MCF 10A (cell line): Measurements from ENCODE around the gene HPN. TPM values are rescaled to one million over a fixed set of nuclear protein-coding genes. Genes with fewer than 3 reads are reported as not detected.
"Not testable (repeated sequence)": the region's sequence is repeated elsewhere in the genome, so short reads cannot be mapped to it uniquely, and the experiment has no call there.

Experiments
- BruUV-seq: library from RNA; stranded (reverse); fragments of 400-500 nt; replicated peaks from 2 replicates; lab custom pipeline; 2021; lab: Mats Ljungman, UMichigan
- CTCF ChIA-PET: fragments of 300-600 bp; sonication (Branson Sonifier 250); formaldehyde crosslinking; extraction: SDS; loops from one replicate; lab custom pipeline; 2021; ENCODE audit warnings: antibody characterized with exemption, inconsistent platforms; lab: Yijun Ruan, JAX
- POLR2A ChIA-PET: fragments of 300-600, 350-650 bp; sonication (Branson Sonifier 250); formaldehyde crosslinking; extraction: SDS; loops from one replicate; lab custom pipeline; 2020; ENCODE audit warnings: antibody characterized with exemption, inconsistent platforms; lab: Yijun Ruan, JAX
- DNase-seq: peaks from one replicate; pipeline ENCODE4 v3.0.0-alpha.2; 2018; ENCODE audit not compliant: unreplicated experiment
- H3K27ac Mint-ChIP-seq: one replicate; pipeline ENCODE4 v1.8.0; 2022; ENCODE audit warnings: mild to moderate bottlenecking, low read depth, mixed read lengths; ENCODE audit not compliant: unreplicated experiment
- H3K27me3 Mint-ChIP-seq: one replicate; pipeline ENCODE4 v1.8.0; 2022; ENCODE audit warnings: mixed read lengths; ENCODE audit not compliant: insufficient read depth, unreplicated experiment
- H3K36me3 Mint-ChIP-seq: one replicate; pipeline ENCODE4 v1.8.0; 2022; ENCODE audit warnings: mild to moderate bottlenecking, moderate library complexity, mixed read lengths; ENCODE audit not compliant: insufficient read depth, unreplicated experiment
- H3K4me1 Mint-ChIP-seq: one replicate; pipeline ENCODE4 v1.8.0; 2022; ENCODE audit warnings: mixed read lengths; ENCODE audit not compliant: insufficient read depth, unreplicated experiment
- H3K4me3 Mint-ChIP-seq: one replicate; pipeline ENCODE4 v1.8.0; 2022; ENCODE audit warnings: mild to moderate bottlenecking, moderate library complexity, mixed read lengths; ENCODE audit not compliant: unreplicated experiment
- H3K9me3 Mint-ChIP-seq: one replicate; pipeline ENCODE4 v1.8.0; 2022; ENCODE audit warnings: mixed read lengths; ENCODE audit not compliant: unreplicated experiment
- intact Hi-C: fragments of 100-400 bp; cut with micrococcal nuclease; formaldehyde crosslinking; loops from 2 replicates; pipeline ENCODE4 v1.14.1; 2022
- total RNA-seq: library from RNA; stranded (reverse); gene quantifications from 2 replicates; pipeline ENCODE4 v1.2.3, GENCODE V29; 2022
- TF ChIP-seq, protein P1 (sequence below): fragments of 200-600 bp; IDR thresholded peaks from one replicate; pipeline ENCODE4 v1.8.0; 2022; ENCODE audit warnings: antibody characterized with exemption, mild to moderate bottlenecking; ENCODE audit not compliant: unreplicated experiment

Gene HPN
- total RNA-seq, 1 experiment from 2014 or later: not detected

- ChIA-PET CTCF (interaction anchor here (0.6 to 3.4 kb wide), 11 partner anchors 10 to 58 kb away, joined by 3 to 24 read pairs (median 4); partner anchors contain the start of gene FXYD3), POLR2A (interaction anchor here (0.6 to 1.7 kb wide), 2 partner anchors 27 to 463 kb away, joined by 3 to 4 read pairs; no protein-coding TSS in a partner anchor)
- no TSS peak for BruUV-seq
- no peak overlapping the region for H3K4me3 Mint-ChIP-seq
- TF ChIP-seq, protein P1, sequence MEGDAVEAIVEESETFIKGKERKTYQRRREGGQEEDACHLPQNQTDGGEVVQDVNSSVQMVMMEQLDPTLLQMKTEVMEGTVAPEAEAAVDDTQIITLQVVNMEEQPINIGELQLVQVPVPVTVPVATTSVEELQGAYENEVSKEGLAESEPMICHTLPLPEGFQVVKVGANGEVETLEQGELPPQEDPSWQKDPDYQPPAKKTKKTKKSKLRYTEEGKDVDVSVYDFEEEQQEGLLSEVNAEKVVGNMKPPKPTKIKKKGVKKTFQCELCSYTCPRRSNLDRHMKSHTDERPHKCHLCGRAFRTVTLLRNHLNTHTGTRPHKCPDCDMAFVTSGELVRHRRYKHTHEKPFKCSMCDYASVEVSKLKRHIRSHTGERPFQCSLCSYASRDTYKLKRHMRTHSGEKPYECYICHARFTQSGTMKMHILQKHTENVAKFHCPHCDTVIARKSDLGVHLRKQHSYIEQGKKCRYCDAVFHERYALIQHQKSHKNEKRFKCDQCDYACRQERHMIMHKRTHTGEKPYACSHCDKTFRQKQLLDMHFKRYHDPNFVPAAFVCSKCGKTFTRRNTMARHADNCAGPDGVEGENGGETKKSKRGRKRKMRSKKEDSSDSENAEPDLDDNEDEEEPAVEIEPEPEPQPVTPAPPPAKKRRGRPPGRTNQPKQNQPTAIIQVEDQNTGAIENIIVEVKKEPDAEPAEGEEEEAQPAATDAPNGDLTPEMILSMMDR: no peak
- no peaks in the 10 kb centered on the region for H3K9me3 Mint-ChIP-seq
- no peaks in the 10 kb centered on the region for H3K36me3 Mint-ChIP-seq
- H3K4me1 Mint-ChIP-seq: peaks cover 6% of the 10 kb centered on the region
- no peak for DNase-seq
- intact Hi-C loops: no loop called here
- H3K27ac Mint-ChIP-seq: no peak overlapping the region
- H3K27me3 Mint-ChIP-seq: no peaks in the 10 kb centered on the region
Observed at GRCh38 chr19:35100588-35101533, 59.3 kb downstream of the HPN start.

DNA sequence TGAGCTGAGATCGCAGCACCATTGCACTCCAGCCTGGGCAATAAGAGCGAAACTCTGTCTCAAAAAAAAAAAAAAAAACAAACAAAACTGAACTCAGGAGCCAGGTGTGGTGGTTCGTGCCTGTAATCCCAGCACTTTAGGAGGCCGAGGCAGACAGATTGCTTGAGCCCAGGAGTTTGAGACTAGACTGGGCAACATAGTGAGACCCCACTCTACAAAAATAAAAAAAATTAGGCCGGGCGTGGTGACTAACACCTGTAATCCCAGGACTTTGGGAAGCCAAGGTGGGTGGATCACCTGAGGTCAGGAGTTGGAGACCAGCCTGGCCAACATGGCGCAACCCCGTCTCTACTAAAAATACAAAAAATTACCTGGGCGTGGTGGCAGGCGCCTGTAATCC, 60.4 kb downstream of the HPN start:
- H3K4me3 Mint-ChIP-seq, H3K36me3 Mint-ChIP-seq, BruUV-seq, DNase-seq, POLR2A ChIA-PET, H3K27me3 Mint-ChIP-seq, intact Hi-C loops, H3K27ac Mint-ChIP-seq, H3K4me1 Mint-ChIP-seq, H3K9me3 Mint-ChIP-seq: not testable (repeated sequence)
- CTCF ChIA-PET: interaction anchor here (0.7 kb wide), 1 partner anchor 11 kb away, joined by 3 read pairs; no protein-coding TSS in a partner anchor

GRCh38 chr19:35103614-35104013, 62.1 kb downstream of the HPN start:
- H3K9me3 Mint-ChIP-seq, H3K27me3 Mint-ChIP-seq, BruUV-seq, DNase-seq, H3K27ac Mint-ChIP-seq, H3K4me1 Mint-ChIP-seq, intact Hi-C loops, H3K36me3 Mint-ChIP-seq, POLR2A ChIA-PET, H3K4me3 Mint-ChIP-seq: not testable (repeated sequence)
- CTCF ChIA-PET: interaction anchor here (0.7 to 1.0 kb wide), 2 partner anchors 60 to 768 kb away, joined by 3 read pairs; no protein-coding TSS in a partner anchor

- Mint-ChIP-seq H3K9me3 (no peaks in the 10 kb centered on the region), H3K4me3 (no peak overlapping the region), H3K4me1 (peaks cover 13% of the 10 kb centered on the region), H3K27ac (no peak overlapping the region), H3K36me3 (no peaks in the 10 kb centered on the region), H3K27me3 (no peaks in the 10 kb centered on the region)
- no peak for DNase-seq
- CTCF ChIA-PET: interaction anchor here (1.3 kb wide), 1 partner anchor 11 kb away, joined by 4 read pairs; the partner anchor contains the start of gene FXYD3
- BruUV-seq: no TSS peak
- intact Hi-C loops: no loop called here
- POLR2A ChIA-PET: no interaction called here
- TF ChIP-seq, protein P1: no peak
Observed at GRCh38 chr19:35104361-35104760, 62.8 kb downstream of the HPN start.

DNA sequence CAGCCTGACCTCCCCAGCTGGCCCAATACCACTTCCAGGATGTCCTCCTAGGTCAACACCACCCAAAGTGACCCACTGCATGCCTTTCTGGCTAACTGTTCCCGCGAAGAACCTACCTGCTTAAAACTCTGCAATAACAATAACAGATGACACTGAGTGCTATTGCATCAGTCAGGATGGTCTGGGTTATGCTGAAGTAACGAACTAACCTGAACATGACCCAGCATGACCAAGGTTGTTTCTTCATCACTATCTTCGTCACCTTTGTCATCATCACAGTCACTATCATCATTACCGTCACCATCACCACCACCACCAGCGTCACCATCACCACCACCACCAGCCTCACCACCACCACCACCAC, 63.5 kb downstream of the HPN start:
- POLR2A ChIA-PET: no interaction called here

More for the DNA sequence above, 63.5 kb downstream of the HPN start:
- no peaks in the 10 kb centered on the region for H3K9me3 Mint-ChIP-seq
- TF ChIP-seq, protein P1: no peak
- DNase-seq: no peak
- no peak overlapping the region for H3K4me3 Mint-ChIP-seq
- intact Hi-C loops: no loop called here
- H3K27me3 Mint-ChIP-seq: no peaks in the 10 kb centered on the region
- H3K36me3 Mint-ChIP-seq: no peaks in the 10 kb centered on the region
- no TSS peak for BruUV-seq
- H3K4me1 Mint-ChIP-seq: peaks cover 19% of the 10 kb centered on the region
- CTCF ChIA-PET: interaction anchor here (1.3 kb wide), 1 partner anchor 10 kb away, joined by 4 read pairs; the partner anchor contains the start of gene FXYD3
- H3K27ac Mint-ChIP-seq: no peak overlapping the region
